Osteocyte (in vitro differentiated cells): ENCODE data around the gene TUBB1. TPM values are rescaled to one million over a fixed set of nuclear protein-coding genes. Genes with fewer than 3 reads are reported as not detected.

Source experiments
- DNase-seq: peaks from one replicate; pipeline ENCODE4 v3.0.0; 2021; ENCODE audit warnings: mixed read lengths; ENCODE audit not compliant: unreplicated experiment; ENCODE audit errors: extremely low spot score
- H3K27ac Mint-ChIP-seq: one replicate; pipeline ENCODE4 v1.8.0; 2021; ENCODE audit warnings: mild to moderate bottlenecking, mixed read lengths; ENCODE audit not compliant: unreplicated experiment
- H3K27me3 Mint-ChIP-seq: one replicate; pipeline ENCODE4 v1.8.0; 2021; ENCODE audit warnings: mixed read lengths; ENCODE audit not compliant: unreplicated experiment
- H3K36me3 Mint-ChIP-seq: one replicate; pipeline ENCODE4 v1.8.0; 2021; ENCODE audit warnings: mixed read lengths; ENCODE audit not compliant: unreplicated experiment
- H3K4me1 Mint-ChIP-seq: one replicate; pipeline ENCODE4 v1.8.0; 2021; ENCODE audit warnings: mixed read lengths; ENCODE audit not compliant: unreplicated experiment
- H3K4me3 Mint-ChIP-seq: one replicate; pipeline ENCODE4 v1.8.0; 2021; ENCODE audit warnings: mild to moderate bottlenecking, moderate library complexity, mixed read lengths; ENCODE audit not compliant: unreplicated experiment
- H3K9me3 Mint-ChIP-seq: one replicate; pipeline ENCODE4 v1.8.0; 2021; ENCODE audit warnings: mixed read lengths; ENCODE audit not compliant: unreplicated experiment
- total RNA-seq: library from RNA; stranded (reverse); gene quantifications from 2 replicates; pipeline ENCODE4 v1.2.1, GENCODE V29; 2021
- TF ChIP-seq, protein P1 (sequence below): fragments of 200-600 bp; sonication (generic); IDR thresholded peaks from 2 replicates; pipeline ENCODE4 v1.5.0; 2021; ENCODE audit warnings: antibody characterized with exemption, mild to moderate bottlenecking, moderate library complexity

TUBB1 gene
- total RNA-seq, 1 donor from 2014 or later, result not detected

DNA sequence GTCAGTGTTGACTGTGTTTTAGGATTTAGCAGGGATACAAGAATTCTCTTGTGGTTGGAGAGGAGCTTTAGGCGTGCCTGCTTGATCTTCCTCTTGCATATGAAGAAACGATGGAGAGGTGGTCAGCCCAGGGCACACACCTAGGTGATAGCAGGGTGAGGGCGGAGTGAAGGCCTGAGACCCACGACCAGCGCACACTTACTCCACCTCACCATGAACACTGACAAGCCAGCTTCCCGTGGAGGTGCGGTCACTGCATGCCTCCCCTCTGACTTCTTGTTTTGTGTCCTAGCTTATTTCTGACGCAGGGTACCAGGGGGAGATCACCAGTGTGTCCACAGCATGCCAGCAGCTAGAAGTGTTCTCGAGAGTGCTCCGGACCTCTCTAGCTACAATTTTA, 30.0 kb upstream of the TUBB1 start:
- Mint-ChIP-seq H3K27me3 (no peaks in the 10 kb centered on the region), H3K36me3 (peaks cover 55% of the 10 kb centered on the region), H3K4me1 (peaks cover 4% of the 10 kb centered on the region), H3K9me3 (no peaks in the 10 kb centered on the region), H3K4me3 (no peak overlapping the region), H3K27ac (no peak overlapping the region)
- no peak for DNase-seq
- TF ChIP-seq, protein P1, sequence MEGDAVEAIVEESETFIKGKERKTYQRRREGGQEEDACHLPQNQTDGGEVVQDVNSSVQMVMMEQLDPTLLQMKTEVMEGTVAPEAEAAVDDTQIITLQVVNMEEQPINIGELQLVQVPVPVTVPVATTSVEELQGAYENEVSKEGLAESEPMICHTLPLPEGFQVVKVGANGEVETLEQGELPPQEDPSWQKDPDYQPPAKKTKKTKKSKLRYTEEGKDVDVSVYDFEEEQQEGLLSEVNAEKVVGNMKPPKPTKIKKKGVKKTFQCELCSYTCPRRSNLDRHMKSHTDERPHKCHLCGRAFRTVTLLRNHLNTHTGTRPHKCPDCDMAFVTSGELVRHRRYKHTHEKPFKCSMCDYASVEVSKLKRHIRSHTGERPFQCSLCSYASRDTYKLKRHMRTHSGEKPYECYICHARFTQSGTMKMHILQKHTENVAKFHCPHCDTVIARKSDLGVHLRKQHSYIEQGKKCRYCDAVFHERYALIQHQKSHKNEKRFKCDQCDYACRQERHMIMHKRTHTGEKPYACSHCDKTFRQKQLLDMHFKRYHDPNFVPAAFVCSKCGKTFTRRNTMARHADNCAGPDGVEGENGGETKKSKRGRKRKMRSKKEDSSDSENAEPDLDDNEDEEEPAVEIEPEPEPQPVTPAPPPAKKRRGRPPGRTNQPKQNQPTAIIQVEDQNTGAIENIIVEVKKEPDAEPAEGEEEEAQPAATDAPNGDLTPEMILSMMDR, result no peak

DNA sequence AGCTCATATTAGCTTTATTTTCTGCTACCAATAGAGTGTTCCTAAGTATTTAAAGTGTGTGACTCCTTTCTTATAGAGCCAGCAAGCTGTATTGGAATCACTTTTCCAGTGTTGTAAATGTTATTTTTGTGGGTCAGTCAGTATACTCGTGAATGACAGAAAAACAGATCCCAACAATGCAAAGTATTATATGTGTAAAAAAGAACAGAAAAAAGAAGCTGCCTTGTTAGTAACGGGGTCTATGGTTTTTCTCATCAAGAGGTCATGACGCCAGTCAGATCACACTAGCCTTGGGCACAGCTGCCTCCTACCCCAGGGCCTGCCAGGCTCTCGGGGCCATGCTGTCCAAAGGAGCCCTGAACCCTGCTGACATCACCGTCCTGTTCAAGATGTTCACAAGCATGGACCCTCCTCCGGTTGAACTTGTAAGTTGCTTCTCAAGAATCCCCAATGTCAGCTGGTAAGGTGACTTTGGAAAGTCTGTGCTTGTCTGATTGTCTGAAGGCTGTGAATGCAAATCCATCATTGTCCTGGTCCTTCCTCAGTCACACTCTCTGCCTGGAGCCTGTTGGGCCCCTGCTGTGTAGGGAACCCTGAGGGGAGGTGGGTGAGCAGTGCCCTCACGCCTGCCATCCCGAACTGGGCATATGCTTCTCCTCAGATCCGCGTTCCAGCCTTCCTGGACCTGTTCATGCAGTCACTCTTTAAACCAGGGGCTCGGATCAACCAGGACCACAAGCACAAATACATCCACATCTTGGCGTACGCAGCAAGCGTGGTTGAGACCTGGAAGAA, 28.4 kb upstream of the TUBB1 start:
- peaks cover 66% of the 10 kb centered on the region for H3K36me3 Mint-ChIP-seq
- H3K4me1 Mint-ChIP-seq, result no peaks in the 10 kb centered on the region
- H3K27me3 Mint-ChIP-seq, result no peaks in the 10 kb centered on the region
- no peak for DNase-seq
- H3K27ac Mint-ChIP-seq, result no peak overlapping the region
- no peak overlapping the region for H3K4me3 Mint-ChIP-seq
- H3K9me3 Mint-ChIP-seq, result no peaks in the 10 kb centered on the region
- TF ChIP-seq, protein P1, result no peak

DNA sequence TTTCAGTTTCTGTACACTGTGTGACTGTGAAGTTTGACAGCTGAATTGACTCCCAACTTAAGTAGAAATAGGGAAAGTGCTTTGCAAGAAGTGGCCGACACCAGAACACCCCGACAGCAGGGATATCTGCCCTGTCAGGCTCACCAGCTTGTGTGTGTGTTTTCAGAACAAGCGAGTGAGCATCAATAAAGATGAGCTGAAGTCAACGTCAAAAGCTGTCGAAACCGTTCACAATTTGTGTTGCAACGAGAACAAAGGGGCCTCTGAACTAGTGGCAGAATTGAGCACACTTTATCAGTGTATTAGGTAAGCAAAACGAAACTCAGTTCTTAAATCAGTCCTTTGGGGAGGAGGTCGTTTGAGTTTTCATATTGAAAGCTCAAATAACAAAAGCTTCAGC, 27.5 kb upstream of the TUBB1 start:
- no peak overlapping the region for H3K27ac Mint-ChIP-seq
- H3K4me1 Mint-ChIP-seq, result no peaks in the 10 kb centered on the region
- H3K36me3 Mint-ChIP-seq, result peaks cover 62% of the 10 kb centered on the region

DNA sequence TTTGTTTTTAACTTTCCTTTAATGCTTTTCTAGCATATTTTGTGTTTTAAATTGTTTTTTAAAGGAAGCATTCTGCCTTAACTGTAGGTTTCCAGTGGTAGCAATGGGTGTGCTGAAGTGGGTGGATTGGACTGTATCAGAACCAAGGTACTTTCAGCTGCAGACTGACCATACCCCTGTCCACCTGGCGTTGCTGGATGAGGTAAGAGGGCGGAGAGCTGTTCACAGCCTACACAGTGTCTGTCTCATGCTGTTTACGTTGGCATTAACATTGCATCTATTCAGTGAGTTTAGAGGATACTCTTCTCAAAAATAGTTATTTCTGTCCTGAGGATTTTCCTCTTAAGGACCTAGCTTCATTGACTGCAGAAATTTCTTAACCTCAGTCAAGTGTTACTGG, 26.3 kb upstream of the TUBB1 start:
- no peaks in the 10 kb centered on the region for H3K9me3 Mint-ChIP-seq
- TF ChIP-seq, protein P1, result no peak
- no peak overlapping the region for H3K4me3 Mint-ChIP-seq
- no peak overlapping the region for H3K27ac Mint-ChIP-seq
- DNase-seq, result no peak
- H3K36me3 Mint-ChIP-seq, result peaks cover 51% of the 10 kb centered on the region
- no peaks in the 10 kb centered on the region for H3K4me1 Mint-ChIP-seq
- no peaks in the 10 kb centered on the region for H3K27me3 Mint-ChIP-seq

More for the DNA sequence above, 27.5 kb upstream of the TUBB1 start:
- DNase-seq, result no peak
- H3K9me3 Mint-ChIP-seq, result no peaks in the 10 kb centered on the region
- no peak overlapping the region for H3K4me3 Mint-ChIP-seq
- TF ChIP-seq, protein P1, result no peak
- H3K27me3 Mint-ChIP-seq, result no peaks in the 10 kb centered on the region

DNA sequence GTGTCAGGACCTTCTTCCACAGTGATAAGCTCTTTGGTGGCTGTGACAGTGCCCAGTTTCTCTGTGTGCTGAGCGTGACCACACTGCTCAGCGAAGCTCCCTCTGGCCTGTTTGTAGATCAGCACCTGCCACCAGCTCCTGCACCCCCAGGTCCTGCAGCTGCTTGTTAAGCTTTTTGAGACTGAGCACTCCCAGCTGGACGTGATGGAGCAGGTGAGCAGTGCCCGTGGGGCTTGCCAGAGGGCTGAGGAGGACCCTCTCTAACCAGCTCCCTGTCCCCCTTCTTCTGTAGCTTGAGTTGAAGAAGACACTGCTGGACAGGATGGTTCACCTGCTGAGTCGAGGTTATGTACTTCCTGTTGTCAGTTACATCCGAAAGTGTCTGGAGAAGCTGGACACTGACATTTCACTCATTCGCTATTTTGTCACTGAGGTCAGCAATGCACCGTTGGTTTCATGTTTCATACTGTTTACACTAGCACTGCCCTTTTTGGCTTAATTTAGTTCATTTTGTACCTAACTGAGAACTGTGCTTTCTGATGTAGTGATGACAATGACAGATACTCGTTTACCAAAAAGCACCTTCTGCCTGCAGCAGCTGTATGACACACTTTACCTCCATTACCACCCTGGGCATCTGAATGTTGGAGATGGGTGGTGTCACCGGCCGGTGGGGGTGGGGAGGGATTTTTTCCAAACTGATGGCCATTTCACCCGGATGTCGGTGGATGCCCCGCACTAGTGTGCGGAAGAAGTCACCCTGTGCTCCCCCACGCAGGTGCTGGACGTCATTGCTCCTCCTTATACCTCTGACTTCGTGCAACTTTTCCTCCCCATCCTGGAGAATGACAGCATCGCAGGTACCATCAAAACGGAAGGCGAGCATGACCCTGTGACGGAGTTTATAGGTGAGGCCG, 25.6 kb upstream of the TUBB1 start:
- no peak for DNase-seq
- H3K36me3 Mint-ChIP-seq, result peaks cover 49% of the 10 kb centered on the region
- H3K9me3 Mint-ChIP-seq, result no peaks in the 10 kb centered on the region
- no peaks in the 10 kb centered on the region for H3K27me3 Mint-ChIP-seq
- TF ChIP-seq, protein P1, result no peak
- H3K4me3 Mint-ChIP-seq, result no peak overlapping the region
- no peaks in the 10 kb centered on the region for H3K4me1 Mint-ChIP-seq
- H3K27ac Mint-ChIP-seq, result no peak overlapping the region
